ENCODE results near the gene FAIM2.
"Not testable (repeated sequence)": the region's sequence is repeated elsewhere in the genome, so short reads cannot be mapped to it uniquely, and the experiment has no call there.

FAIM2 gene

DNA sequence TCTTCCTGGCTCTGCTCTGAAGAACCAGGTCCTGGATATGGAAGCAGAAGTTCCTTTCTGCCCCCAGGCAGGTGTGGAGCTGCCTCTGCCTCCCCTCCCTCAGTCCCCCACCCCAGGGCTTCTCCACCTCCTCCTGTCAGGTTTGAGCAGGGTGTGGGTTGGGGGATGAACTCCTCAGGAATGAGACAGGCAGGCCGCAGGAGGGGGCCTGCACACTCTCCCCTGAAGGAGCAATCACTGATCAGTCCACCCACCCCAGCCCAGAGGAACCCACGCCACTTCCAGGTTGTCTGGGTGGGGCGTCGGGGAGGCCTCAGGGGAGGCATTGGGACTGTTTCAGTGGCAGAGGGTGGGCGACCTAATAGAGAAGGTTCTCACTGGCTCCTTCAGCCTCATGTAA is 26.6 kb downstream of the FAIM2 start:
- no peak for DNase-seq

DNA sequence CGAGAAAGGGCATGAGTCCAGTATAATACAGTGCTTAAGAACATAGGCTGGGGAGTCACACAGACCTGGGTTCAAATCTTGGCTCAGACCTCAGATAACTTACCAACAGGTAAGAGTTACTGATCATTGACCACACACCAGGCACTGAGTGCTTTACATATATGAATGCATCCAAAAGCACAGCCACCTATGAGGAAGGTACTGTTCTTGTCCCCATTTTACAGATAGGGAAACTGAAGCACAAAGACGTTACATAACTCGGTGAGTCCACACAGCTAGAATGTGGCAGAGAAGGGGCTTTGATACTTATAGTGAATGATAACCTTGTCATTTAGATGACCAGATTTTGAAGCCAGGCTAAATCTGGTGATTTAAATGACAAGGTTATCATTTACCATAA is 27.6 kb downstream of the FAIM2 start:
- no peak for DNase-seq

DNA sequence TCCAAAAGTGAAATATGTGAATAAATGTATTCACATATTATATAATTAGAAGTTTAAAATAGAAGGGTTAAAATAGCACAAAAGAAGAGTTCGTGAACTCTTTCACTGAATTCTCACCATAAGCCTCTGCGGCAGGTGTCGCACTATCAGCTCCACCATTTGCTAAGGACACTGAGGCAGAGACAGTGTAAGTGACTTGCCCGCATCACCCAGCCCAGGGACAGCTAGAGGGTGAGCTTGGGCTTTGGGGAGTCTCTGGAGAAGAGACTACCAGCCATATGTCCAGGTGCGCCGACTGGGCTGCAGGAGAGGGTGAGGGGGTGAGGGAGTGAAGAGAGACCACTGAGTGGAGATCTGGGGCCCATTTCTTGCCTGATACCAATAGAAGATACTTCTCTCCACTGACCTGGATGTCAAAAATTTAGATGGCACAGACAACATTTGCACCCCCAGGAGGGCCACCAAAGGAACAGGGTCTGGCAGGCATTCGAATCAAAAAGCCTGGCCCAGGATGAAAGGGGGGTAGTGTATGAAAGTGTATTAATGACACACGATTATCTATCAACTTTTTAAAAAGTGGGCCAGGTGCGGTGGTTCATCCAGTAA is 28.5 kb downstream of the FAIM2 start:
- no peak for DNase-seq

DNA sequence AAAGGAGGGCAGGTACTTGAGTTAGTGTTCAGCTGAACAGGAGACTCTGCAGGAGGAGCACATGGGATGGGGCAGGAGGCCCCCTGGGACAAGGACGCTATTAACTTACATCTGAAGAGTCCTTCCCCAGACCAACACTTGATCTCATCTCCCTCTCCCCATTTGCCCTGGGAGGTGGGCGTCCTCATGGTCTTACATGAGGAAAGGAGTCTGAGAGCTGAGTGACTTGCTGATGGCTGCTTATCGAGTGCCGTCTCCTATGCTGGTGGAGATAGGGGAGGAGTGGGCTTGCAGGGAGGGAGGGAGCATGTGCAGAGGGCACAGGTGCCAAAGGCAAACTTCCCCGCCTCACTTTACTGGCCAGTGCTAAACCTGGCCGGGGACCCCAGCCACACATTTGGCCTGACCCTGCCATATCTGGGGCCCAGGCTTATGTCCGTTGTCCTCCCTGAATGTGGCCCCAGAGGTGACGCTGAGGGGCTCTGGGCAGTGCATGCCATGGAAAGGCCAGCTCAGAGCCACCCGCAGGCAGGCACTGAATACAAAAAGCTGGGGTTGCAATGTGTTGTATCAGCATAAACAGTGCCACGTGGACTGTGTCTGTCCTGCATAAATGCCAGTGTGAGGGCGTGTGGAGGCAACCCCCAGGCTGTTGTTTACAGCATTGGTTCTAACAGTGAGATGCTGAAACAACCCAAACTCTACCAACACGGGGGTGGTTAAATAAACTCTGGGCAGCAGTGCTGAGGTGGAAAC is 29.4 kb downstream of the FAIM2 start:
- no peak for DNase-seq

DNA sequence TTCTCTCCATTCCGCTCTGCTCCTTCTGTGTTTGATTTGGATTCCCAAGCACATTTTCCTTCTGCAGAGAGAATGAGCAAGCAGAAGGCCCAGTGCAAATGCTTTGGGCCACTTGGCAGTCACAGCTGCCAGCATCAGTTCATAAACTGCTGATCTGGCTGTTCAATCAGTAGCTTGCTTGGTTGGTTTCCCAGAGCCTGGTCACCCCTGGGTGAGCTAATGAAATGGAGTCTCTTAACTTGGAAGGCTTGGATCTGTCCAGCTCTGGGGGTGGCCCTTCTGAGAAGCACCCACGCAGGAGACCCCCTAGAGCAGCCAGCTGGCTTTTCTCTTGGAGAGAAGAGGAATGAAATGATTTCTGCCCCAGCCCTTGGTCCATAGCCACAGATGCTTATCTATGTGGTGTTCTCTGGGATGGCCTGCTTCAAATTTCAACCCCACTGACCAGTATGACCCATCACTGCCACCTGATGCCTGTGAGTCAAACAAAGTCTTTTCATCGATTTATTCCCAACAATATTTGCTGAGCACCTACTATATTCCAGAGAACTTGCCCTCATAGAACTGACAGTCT is 30.3 kb downstream of the FAIM2 start:
- no peak for DNase-seq

DNA sequence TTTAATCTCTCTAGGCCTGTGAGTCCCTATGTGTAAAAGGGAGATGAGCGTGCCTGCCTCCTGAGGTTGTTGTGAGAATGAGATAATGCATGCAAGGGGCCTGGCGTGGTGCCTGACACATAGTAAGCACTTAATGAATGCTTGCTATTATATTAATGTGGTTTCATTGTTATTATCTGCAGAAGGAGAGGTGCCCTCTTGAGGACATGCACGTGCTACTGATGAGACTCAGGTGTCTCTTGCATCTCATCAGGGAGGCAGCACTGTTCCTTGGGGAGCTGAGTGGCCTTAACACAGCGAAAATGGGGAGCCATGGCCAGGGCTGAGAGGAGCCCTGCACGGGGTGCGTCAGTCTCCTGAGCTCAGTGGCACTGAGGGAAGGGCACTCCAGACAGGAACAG is 30.9 kb downstream of the FAIM2 start:
- DNase-seq = no peak

DNA sequence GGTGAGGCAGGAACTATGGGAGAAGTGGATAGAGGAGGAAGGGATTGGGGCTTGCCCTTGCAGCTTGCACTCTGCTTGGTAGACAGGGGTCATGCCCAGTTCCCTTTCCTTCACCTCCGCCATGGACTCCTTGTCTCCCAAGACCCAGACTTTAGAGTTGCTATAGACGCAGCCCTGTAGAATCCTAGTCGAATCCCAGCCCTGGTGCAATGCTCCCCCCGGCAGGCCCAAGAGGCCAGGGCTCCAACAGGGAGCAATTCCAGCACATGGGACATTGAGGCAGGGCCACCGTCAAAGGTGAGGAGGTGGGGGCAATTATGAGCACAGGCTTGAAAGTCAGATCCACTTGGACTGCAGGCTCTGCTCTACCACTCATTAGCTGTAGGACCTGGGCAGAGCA is 31.3 kb downstream of the FAIM2 start:
- no peak for DNase-seq

DNA sequence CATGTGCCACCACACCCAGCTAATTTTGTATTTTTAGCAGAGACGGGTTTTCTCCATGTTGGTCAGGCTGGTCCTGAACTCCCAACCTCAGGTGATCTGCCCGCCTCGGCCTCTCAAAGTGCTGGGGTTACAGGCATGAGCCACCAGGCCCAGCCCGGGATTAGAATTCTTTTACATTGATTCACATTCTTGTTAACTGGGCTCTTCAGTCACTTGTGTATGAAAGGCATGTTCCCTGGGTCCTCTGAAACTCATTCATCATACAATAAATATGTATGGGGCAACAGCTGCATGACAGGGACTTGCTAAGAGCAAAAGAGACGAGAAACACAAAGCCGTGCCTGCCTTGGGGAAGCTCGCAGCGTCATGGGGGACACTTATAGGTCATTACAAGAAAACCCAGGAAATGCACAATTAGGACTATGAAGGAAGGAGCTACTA is 31.9 kb downstream of the FAIM2 start:
- not testable (repeated sequence) for DNase-seq

DNA sequence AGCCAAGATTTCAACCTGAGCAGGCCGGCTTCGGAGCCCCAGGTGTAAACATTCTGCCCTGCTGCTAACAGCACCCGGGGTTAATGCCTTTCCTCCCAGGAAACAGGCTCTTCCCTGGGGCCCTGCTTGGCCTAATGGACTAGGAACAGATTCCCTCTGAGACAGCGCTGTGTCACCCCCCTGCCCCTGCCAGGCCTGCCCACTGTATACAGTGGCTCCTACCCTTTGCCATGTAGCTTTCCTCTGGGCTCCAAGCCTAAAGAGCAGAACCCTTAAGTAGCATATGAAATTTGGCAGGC is 32.5 kb downstream of the FAIM2 start:
- no peak for DNase-seq

DNA sequence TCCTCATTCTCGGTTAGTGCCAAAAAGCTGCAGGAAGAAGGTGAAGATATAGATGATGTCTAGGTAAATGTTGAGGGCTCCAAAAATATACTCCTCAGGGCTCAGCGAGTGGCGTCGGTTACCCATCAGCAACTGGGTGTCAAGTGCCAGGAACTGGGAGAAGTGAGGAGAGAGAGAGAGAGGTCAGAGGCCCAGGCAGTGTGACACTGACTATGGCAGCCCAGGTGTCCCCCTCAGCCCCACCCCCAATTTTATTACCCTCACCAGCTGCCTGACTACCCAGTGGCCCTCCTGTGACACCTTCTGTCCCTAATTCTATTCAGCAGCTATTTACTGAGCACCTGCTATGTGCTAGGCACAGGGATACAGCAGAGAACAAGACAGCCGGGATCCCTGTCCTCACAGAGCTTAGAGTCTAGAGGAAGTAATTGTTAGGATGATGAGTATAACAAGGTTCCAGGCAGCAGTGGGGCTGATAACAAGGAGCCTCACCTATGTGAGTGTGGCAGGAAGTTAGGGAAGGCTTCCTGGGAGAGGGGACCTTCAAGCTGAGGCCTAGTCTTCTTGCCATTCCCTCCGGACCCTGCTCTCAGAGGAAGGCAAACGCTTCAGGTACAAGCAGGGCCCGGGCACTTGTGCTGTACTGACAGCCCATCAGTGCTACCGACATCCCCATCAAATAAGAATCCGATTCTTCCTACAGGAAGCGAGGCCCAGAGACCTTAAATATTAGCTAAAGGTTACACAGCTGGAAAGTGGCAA is 33.0 kb downstream of the FAIM2 start:
- DNase-seq = no peak

DNA sequence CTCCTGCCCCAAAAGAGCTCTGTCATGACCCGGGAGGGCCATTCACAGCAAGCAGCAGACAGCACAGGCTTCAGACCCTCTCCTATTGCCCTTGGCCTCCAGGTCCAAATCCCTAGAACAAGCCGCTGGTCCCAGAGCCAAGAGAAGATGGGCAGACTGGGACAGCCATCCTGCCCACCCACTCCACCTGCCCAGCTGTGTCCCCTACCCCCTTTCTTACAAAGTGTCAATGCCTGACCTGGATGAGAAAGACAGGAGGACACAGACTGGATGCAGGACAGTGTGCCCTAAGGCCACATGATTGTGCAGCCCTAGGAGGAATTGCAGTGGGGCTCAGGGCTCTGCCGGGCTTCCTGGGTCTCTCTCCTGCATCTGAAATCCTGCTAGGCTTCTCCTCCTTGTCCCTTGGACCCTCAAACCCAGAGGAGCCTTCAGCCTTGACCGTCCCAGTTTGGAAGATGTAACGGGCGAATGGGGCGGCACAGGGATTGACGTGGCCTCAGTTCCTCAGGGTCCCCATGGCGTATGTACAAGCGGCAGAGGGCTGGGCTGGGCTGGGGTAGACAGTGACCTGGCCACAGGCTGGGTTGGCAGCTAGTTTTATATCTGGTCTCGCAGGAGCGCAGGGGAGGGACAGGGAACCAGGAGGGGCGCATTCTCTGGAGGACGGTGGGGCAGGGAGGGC is 33.7 kb downstream of the FAIM2 start:
- no peak for DNase-seq

DNA sequence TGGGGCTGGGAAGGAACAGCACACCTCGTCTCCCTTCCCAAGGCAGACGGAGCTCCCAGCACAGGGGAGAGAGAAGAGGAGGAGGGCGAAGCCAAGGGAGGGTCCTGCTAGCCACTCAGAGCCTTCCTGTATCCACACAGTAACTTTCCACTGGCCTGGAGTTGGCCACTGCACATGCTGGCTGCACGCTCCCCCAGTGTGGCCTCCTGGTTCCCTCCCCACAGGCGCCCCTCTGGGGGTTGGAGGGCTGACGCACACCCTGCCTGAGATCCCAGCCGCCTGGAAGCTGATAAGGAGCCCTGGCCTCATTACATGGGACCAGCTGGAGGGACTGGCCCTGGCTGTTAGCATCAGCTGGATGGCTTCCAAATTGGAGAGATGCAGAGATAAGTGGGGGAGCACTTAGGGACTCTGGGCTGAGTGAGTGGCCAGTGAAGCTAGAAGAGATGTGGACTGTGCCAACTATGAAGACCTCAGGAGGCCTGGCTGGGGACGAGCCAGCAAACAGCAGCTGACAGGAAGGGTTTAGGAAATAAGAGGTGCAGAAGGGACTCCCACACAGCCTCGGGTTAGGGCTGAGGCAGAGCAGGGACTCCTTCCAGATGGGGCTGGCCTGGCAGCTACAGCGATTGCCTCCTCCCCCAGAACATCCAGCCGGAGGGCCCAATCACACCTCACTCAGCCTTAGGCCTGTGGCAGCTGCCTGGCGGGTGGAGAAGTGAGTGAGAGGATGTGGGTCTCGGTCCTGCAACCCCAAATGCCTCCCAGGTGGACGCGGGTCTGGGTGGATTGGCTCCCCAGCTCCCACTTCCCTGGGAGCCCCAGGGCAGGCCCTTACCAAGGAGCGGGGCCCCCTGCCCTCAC is 34.5 kb downstream of the FAIM2 start:
- peak; percentile 77 for DNase-seq

DNA sequence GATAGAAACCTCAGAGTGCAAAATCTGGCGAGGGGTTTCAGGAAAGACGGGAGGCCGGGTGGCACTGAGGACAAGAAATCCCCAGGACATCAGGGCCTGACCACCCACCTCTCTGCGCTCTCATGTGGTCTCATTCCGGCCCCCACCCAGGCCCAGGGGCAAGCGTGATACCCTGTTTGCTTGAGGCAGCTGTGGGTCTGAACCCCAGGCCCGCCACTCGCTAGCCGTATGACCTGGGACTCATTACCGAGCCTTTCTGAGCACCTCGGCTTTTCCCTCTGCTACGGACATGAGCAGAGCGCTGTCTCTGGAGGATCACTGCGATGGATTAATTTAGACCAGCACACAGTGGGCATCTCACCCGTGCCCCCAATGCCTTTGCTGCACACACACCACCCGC is 35.3 kb downstream of the FAIM2 start:
- DNase-seq = no peak

DNA sequence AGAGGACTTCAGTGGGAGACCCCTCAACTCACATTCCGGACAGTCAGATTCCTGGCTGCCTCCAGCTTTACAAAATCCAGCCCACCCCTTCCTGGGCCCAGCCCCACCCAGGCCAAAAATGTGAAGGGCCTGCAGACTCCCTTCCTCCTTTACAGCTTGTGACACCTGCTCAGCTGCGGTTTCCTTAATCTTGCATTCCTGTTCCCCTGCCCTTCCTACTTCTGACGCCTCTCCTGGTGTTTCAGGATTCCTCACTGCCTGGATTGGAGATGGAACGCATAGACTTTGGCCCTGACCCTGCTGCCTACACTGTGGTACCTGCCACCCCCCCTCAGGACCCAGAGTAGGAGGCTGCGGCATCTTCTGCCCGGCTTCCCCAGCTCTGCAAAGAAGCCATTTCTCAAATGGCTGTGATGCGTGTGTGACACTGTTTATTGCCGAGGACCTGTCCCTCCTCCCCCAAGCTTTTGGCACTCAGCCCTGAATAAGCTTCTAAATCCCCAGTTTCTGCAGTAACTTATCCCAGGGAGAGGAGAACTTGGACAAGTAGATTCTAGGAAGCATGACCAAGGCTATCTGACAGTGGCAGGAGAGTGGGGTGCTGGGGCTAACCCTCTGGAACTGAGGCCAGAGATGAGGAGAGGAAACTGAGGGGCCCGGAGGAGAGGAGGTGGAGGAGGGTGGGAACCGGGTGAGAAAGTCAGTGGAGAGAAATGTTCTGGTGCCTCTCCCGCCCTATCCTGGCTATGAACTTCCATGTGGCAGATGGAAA is 35.9 kb downstream of the FAIM2 start:
- DNase-seq = peak; percentile 14

DNA sequence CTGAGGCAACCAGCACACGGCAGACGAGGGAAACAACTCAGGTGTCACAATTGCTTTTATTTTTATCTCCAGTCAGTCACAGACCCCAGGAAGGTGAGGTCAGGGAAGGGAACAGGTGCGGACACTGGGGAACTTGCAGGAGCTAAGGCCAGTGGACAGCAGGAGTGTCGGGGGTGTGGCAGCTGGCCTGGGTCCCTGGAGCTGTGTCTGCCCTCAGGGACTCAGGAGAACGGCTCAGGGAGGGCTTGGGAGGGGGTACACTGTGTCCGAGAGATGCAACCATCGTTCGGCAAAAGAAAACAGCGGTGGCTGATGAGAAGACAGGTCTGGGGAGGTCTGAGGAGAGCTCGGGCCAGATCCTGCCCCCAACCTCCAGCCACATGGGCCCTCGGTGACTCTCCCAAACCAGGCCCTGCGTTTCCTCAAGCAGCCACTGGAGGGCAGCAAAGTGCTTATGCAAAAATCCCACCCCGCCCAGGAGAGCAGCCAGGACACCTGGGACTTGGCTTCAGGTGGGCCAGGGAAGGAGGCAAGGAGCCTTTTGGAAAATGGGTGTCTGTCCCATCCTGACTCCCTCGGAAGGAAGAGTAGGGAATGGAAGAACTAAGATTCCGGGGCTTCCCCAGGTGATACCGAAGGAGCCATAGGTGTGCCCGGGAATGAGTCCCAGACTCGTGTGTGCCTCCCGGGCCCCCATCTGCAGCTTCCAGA is 36.7 kb downstream of the FAIM2 start:
- DNase-seq = peak; percentile 43

DNA sequence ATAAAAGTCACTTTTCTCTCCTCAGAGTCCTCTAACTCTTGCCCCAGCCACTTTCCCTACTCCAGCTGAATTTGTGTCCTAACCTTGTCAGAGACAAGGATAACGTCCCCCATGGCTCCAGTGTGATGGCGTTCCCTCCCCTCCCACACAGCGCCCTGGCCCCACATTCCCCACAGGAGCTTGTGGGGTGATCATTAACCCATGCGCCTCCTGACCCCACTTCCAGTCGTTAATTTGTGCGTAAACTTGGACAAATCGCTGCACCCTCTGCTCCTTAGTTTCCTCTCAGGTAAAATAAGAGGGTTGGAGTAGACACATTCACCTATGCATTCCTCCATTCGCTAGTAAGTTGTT is 37.9 kb downstream of the FAIM2 start:
- DNase-seq = no peak

DNA sequence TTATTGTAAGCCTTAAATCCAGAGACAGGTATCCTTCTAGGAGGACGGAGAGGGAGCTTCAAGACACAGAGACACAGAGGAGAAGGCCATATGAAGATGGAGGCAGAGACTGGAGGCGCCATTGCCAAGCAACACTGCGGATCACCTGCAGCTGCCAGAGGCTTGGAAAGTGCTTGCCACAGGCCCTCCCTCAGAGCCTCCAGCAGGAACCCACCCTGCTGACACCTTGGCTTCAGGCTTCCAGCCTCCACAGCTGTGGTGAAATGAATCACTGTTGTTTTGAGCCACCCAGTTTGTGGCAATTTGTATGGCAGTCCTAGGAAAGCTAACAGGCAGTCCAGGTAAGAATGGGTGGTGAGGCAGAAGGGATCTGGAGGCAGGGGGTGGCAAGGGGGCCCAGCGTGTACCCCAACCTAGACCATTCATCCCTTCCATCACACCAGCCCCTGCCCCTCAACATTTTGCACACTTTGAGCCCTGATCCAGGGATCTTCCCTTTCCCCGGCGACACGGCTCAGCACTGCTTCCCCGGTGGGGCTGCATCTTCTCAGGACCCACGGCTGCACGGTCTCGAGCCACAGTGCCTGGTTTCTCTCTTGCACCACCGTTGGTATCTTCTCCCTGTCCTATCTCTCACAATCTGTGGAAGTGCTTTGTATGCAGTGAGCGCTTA is 38.5 kb downstream of the FAIM2 start:
- DNase-seq = no peak

DNA sequence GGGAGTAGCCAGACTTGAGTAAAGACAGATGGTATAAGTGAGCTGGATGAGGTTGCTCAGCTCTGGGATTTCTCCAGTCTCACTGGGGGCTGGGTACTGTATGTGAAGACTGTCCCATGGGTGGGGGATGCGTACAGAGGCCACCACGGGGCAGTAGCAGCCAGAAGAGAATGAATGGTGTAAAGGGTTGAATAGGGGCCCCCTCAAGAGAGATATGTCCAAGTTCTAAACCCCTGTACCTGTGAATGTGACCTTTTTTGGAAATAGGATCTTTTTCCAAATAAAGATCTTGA is 39.0 kb downstream of the FAIM2 start:
- DNase-seq = peak; percentile 36

DNA sequence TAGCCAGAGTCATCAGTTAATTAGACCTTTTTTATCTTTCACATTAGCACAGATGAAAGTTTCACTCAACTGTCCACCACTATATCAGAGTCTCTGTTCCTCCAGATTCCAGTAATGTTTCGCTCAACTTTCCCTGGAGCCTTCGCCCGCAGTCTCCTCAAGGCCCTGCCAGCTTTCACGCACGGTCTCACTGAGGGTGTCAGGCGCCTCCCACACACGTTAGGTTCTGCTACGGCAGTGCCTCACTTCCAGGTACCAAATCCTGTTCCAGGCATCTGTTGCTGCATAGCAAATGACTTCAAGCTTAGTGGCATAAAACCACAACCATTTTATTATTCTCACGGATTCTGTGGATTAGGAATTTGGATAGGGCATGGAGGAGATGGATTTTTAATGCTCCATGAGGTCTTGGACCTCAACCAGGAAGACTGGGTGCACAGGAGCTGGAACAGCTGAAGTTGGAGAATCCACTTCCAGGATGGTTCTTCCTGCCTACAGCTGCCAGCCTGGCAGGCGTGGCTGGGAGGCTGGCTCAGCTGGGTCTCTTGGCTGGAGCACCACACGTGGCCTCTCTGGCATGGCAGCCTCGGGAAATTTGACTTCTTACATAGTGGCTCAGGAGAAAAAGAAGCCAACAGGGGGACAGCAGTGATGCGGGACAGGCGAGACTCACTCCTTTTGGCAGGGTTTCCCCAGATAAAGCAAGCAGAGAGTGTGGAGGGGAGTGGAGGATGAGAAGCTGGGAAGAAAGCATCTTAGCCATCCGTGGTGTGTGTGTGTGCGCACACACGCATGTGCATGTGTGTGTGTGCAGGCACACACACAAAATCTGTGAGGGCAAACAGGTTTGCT is 39.5 kb downstream of the FAIM2 start:
- DNase-seq = peak; percentile 41

DNA sequence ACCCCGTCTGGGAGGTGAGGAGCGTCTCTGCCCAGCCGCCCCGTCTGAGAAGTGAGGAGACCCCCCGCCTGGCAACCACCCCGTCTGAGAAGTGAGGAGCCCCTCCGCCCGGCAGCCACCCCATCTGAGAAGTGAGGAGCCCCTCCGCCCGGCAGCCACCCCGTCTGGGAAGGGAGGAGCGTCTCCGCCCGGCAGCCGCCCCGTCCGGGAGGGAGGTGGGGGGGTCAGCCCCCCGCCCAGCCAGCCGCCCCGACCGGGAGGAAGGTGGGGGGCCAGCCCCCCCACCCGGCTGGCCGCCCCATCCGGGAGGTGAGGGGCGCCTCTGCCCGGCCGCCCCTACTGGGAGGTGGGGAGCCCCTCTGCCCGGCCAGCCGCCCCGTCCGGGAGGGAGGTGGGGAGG is 42.8 kb downstream of the FAIM2 start:
- DNase-seq = not testable (repeated sequence)
